ENCODE measurements around the gene ASB4. TPM values are rescaled to one million over a fixed set of nuclear protein-coding genes. Genes with fewer than 3 reads are reported as not detected.
"Not testable (repeated sequence)": the region's sequence is repeated elsewhere in the genome, so short reads cannot be mapped to it uniquely, and the experiment has no call there.

Gene ASB4, protein sequence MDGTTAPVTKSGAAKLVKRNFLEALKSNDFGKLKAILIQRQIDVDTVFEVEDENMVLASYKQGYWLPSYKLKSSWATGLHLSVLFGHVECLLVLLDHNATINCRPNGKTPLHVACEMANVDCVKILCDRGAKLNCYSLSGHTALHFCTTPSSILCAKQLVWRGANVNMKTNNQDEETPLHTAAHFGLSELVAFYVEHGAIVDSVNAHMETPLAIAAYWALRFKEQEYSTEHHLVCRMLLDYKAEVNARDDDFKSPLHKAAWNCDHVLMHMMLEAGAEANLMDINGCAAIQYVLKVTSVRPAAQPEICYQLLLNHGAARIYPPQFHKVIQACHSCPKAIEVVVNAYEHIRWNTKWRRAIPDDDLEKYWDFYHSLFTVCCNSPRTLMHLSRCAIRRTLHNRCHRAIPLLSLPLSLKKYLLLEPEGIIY
- 8.7 TPM for total RNA-seq
- long read RNA-seq, partial matches to known transcripts = 6 of 9 reads
- long read RNA-seq, other reads (novel, unspliced or antisense) = 1 of 9 reads

DNA sequence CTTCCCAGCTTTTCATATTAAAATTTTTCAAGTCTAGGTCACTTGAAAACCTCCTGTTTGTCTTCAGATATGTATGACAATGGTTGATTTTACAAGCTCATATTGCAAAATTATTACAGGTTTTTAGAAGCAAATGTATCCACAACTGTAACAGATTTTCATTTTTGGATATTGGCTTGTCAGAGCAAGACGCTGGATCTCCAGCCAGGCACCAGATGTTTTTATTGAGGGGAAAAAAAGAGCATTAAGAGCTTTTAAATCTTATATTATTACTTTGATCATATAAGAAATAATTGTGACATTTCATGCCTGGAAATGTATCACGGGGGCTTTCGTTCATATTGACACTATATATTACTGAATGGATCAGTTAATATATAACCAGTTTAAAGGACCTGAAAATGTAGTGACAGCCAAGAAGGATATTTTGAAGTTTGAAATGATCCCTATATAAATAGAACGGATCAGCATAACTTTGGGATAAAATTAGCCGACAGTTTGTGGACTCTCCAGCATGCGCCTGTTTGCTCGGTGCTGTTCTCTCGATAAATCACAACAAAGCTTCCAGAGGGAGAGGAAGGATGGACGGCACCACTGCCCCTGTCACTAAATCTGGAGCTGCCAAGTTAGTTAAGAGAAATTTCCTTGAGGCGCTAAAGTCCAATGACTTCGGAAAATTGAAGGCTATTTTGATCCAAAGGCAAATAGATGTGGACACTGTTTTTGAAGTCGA is at the start of gene ASB4:
Gene ASB4 (plus strand): TSS at position 553 of the 733 bp plus-strand sequence. CDS start 29 bp downstream, at position 582.
- intact Hi-C loops (cut with micrococcal nuclease) = no loop called here
- DNase-seq (no peak), ATAC-seq (peak; percentile 78)

DNA sequence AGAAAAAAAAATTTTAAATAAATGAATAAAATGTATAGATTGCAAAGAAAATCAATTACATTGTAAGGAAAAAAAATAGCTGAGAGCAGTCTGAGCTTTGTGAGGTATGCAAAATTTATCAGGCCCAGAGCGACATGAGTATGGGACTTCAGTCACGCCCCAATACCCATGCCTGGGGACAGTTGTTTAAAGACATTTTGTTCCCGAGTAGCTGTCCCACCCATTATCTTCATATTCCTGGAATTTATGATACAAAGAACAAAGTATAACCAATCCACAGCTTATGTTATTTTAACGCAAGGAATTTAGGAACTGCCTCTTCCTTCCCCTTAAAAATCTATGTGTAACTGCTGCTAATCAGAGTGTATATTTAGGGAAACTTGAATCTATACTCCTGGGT is 49.3 kb upstream of the ASB4 start:
- intact Hi-C loops (cut with micrococcal nuclease) = no loop called here
- DNase-seq (no peak), ATAC-seq (no peak)

DNA sequence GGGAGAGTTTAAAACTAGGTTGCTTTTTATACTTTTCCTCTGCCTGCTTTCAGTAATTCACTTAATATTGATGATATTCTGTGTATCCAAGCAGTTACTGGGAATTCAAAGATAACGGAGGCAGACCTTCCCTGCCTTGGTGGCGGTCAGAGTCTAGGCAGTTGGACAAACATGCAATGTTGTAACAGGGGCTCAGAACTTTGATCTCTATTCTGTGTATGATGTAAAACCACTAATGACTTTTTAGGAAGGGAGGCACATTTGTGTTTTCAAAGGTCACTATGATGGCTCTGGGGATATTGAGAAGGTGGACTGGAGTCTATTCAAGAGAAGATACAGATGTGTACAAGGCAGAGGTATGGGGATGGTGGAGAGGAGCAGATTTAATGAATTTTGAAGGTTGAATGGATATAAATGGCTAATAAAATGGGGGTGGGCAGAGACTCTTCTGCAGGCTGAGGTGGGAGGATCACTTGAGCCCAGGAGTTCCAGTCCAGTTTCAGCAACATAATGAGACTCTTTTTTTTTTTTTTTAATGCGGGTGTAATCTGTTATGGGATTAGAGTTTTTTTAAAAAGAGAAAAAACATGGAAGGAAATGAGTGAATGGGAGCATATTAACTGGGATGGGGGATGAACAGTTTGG is 45.2 kb upstream of the ASB4 start:
- DNase-seq (no peak), ATAC-seq (no peak)
- intact Hi-C loops (cut with micrococcal nuclease) = no loop called here

DNA sequence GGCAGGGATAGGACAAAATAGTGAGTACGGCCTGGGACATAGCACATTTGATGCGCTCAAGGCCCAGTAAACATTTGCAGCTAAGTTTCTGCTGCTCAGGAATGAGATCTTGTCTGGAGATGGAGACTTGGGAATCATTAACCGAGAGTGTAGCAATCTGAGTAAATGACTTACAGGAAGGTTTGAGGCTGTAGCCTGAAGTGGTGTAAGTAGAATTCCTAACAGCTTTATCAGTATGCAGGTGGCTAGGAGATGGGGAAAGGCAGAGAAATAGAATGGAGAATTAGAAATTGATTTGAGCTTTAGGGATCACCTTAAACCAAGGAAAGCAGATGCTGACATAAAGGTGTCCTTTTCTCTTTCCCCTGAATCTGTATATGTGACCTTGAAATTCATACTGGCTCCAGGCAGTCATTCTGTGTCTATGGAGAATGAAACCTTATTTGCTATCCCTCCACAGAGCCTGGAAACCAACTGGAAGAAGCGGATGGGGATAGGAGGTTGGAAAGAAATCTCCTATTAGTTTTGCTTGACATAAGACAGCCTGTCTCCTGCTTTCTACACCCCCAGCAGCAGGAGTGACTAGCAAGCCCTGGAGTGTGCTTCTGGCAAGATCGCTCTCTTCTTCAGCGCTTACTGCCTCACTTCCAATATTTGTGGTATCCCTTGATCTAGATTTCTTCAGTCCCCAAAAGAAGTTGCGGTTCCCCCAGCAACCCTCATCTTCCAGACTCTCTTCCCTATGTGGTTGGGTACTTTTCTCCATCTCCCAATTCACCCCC is 44.5 kb upstream of the ASB4 start:
- DNase-seq (no peak), ATAC-seq (no peak)
- intact Hi-C loops (cut with micrococcal nuclease) = no loop called here

DNA sequence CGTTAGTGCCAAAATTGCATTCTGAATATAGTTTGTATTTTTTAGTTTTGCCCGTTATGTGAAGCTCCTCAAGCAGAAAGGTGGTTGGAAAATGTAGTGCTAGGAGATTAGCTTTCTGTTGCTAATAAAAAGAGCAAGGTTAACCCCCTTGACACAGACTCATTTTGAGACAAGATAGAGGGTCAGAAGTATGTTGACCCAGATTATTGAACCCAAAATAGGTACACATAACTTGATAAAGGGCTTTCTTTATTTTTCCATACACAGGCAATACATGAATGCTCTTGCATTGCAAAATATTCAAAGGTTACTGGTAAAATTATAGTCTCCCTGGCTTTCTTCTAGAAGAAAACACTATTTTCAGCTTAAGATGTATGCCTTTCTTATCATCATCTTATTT is 40.9 kb upstream of the ASB4 start:
- no peak for ATAC-seq
- intact Hi-C loops (cut with micrococcal nuclease) = no loop called here
- no peak for DNase-seq

DNA sequence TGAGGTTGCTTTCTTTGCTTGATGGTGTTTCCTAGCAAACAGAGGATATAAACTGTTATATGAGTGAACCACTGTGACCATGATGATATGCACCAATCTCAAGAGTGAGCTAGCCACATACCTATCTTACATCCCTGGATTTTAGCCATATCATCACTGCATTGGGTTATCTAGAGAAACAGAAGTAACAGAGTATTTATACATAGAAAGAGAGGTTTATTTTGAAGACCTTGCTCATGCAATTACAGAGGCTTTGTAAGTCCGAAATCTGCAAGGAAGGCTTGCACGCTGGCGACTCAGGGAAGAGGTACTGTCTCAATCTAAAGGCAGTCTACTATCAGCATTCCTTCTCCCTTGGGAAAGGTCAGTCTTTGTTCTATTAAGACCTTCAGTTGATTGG is 39.1 kb upstream of the ASB4 start:
- intact Hi-C loops (cut with micrococcal nuclease) = no loop called here
- ATAC-seq = no peak
- no peak for DNase-seq

DNA sequence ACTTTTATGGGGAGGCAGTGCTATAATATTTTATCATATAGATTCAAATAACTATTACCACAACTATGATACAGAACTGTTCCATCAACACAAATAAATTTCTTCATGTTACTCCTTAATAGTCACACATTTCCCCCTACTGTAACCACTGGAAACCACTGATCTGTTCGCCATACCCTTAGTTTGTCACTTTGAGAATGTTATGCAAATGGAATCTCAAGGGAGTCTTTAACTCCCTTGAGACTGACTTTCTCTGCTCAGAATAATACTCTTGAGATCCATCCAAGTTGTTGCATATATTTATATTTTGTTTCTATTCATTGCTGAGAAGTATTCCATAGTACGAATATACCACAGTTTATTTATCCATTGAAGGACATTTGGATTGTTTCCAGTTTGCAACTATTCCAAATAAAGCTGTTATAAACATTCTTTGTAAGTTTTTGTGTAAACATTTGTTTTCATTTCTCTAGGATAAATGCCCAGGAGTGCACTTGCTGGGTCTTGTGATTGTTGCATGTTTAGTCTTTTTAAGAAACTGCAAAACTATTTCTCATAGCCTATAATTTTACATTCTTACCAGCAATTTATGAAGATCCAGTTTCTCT is 31.2 kb upstream of the ASB4 start:
- intact Hi-C loops (cut with micrococcal nuclease) = no loop called here
- DNase-seq = no peak
- no peak for ATAC-seq

DNA sequence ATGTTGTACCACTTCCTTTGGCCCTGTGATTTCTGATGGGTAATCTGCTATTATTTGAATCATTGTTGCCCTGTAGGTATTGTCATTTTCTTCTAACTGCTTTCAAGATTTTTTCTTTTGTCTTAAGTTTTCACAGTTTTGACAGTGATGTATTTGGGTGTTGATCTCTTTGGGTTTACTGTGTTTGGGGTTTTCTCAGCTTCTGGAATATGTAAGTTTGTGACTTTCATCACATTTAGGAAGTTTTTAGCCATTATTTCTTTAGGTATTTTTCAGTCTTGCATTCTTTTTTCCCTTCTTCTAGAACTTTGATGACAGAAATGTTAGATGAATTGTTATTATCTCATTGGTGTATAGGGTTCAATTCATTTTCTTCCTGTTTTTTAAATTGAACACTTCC is 27.8 kb upstream of the ASB4 start:
- ATAC-seq = no peak

DNA sequence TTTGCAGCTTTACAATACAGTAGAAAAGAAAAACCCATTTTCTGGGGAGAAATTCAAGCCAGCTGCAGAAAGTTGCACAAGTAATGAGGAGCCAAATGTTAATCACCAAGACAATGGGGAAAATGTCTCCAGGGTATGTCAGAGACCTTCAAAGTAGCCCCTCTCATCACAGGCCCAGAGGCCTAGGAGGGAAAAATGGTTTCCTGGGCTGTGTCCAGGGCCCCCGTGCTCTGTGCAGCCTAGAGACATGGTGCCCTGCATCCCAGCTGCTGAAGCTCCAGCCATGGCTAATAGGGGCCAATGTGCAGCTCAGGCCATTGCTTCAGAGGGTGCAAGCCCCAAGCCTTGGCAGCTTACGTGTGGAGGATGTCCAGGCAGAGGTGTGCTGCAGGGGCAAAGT is 25.1 kb upstream of the ASB4 start:
- intact Hi-C loops (cut with micrococcal nuclease); DNase-seq; ATAC-seq: not testable (repeated sequence)

More for the DNA sequence above, 27.8 kb upstream of the ASB4 start:
- no peak for DNase-seq
- intact Hi-C loops (cut with micrococcal nuclease) = no loop called here

DNA sequence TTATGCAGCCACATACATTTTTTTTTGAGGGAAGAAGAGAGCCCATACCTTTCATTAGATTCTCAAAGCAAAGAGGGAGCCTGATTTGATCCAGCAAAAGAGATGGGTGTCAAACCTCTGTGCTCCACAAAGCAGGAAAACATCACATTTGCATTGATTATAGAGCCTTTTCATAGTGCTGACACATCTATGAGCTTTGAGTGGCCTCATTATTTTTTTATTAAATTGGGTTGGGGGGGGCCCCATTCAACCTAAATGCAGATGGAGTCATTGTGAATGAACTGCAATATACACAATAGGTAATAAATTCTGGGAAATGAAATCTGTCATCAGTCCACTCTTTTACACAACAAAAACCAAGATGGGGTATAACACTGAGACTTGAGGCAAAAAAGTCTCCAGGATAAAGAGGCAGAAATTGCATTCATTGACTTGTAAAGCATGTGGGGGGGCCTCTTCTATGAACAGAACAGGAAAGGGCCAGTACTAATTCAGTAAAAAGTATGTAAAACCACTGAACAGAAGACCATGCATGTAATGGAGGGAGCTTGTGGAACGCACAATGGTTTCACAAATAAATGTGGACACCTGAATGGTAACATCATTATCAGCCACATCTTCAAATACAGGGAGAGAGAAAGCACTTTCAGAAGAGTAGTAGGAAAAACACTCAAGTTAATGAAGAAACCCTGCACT is 17.7 kb upstream of the ASB4 start:
- no peak for ATAC-seq
- intact Hi-C loops (cut with micrococcal nuclease) = no loop called here
- DNase-seq = no peak

DNA sequence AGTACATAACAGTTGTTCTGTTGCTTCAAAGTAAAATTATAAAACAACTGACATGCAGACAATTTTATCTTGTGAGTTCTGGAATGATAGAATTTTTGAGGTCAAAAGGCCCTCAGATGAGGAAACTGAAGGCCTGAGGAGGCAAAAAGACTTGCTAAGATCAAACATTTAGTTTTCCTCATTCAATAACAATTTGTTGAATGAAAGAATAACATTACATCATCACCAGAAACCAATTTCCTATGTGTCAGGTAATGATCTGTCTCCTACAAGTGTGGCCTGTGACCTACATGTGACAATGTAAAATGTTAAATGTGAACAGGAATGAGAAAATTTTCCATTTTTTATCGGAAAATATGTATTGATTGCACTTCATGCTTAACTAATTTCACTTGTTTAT is 16.6 kb upstream of the ASB4 start:
- DNase-seq (no peak), ATAC-seq (no peak)
- intact Hi-C loops (cut with micrococcal nuclease) = no loop called here

DNA sequence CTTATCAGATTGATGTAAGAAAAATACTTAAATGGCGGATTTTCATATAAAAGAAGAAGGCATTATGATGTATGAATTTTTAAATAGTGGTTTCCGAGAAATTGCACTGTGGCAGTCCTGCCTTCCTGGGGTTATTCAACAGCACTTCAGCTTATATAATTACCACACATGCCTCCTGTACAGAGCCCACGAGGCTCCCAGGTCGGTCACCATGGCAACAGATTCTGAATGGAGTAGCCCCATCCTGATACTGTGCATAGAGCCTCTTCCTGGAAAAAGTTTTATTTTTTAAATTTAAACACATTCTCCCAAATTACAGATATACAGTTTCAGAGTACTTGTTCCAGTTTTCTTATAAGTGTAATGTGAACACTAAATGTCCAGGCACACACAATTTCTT is 15.9 kb upstream of the ASB4 start:
- intact Hi-C loops (cut with micrococcal nuclease) = loop anchor here (10.0 kb wide), 1 partner anchor 155 kb away; no protein-coding TSS in a partner anchor
- no peak for DNase-seq
- ATAC-seq = no peak

DNA sequence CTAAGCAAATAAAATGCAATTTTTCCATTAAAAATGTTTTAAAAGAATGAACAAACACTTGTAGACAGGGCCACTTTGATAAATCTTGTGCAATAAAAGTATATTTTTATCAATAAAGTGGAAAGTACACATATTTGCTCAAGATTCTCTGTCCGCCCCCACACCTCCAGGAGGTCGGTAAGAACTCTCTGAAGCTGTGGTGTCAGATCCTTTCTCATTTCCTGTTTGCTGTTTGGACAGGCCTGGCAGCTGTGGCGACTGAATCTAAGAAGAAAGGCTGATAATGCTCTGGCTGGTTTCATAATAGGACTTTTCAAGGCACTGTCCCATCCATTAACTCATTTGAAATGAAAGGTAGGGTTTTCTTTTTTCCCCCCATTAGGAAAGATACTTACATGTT is 15.3 kb upstream of the ASB4 start:
- no peak for DNase-seq
- peak; percentile 41 for ATAC-seq
- intact Hi-C loops (cut with micrococcal nuclease) = loop anchor here (10.0 kb wide), 1 partner anchor 156 kb away; no protein-coding TSS in a partner anchor

DNA sequence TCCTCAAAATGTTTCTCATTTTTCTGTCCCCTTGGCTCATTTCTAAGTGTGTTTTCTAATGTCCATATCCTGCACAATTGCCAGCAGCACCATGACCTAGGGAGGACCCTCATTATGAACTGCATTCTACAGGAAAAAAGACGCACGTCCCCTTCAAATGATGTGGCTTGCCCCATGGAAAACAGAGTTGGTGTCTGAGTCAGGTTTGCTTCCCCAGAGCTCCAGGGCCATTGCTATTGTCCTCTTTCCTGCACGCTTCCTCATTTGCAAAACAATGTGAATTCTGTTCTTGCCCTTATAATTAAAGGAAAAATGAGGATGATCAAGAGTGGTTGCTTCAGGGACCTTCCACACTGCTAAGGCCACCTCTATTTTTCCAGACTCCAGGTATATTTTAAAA is 14.7 kb upstream of the ASB4 start:
- DNase-seq = no peak
- no peak for ATAC-seq
- intact Hi-C loops (cut with micrococcal nuclease) = loop anchor here (10.0 kb wide), 1 partner anchor 156 kb away; no protein-coding TSS in a partner anchor

DNA sequence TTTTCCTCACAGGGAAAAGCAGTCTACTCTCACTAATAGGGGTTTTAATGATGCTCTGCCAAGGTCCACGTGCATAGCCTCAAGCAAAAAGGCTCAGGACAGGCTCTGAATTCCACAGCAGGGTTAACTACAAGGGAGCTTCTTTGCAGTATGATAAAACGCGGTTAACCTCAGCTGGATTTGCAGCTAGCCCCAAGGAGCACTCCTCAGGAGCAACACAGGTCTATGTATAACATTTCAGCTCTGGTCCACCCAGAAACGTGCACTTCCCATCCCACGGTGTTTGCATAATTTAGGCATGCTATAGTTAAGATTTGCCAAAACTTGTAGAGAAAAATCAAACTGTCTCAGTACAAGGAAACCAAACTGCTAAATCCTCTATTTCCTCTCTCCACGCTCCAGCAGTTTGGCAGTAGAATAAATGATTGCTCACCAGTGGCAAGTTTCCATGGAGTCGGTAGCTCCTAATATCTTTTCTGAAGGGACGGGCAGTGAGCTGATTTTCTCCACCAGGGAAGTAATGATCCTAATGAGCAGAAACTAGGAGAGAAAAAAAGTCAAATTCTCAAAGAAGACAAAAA is 13.1 kb upstream of the ASB4 start:
- peak; percentile 28 for ATAC-seq
- intact Hi-C loops (cut with micrococcal nuclease) = loop anchor here (10.0 kb wide), 1 partner anchor 158 kb away; no protein-coding TSS in a partner anchor
- DNase-seq = no peak

DNA sequence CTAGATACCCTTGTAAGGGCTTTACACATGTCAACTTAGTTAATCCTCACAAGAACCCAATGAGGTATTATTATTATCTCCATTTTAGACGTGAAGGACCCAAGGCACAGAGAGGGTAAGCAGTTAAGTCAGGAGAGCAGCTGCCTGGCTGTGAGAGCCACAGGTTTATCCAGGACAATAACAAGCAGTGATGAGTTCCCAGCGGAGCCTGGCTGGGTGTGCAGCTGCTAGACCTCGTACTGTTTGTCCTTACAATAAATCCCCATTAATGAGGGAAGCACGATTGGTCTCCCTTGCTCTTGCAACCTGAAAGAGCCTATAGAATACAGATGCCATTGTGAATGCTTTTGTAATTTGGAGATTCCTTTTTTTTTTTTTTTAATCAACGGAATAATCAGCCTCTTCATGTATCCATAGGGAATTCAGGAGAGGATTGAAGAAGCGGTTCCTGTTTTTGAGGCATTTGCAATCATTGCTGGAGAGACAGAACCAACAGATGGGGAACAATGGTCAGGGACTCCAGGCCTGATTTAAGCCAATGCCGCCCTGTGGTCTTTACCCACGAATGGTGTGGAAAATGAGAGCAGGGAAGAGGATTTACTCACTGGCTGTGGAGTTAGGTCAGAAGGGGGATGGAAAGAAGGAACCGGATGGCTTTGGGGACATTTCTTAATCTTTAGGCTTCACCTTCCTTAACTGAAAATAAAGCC is 12.3 kb upstream of the ASB4 start:
- intact Hi-C loops (cut with micrococcal nuclease) = loop anchor here (10.0 kb wide), 1 partner anchor 159 kb away; no protein-coding TSS in a partner anchor
- DNase-seq (no peak), ATAC-seq (no peak)
